GM18861 (cell line): Measurements from ENCODE around the gene SGMS2.
A peak's percentile ranks its signal among the peaks of the same experiment; 100 is the strongest.

Experiments
- ATAC-seq: cut with Tn5 transposase; IDR thresholded peaks from one replicate; pipeline ENCODE4 v1.9.1; 2021; ENCODE audit not compliant: unreplicated experiment

SGMS2 gene

GRCh38 chr4:107824350-107825071 is at the start of gene SGMS2:
TSS of gene SGMS2 (plus strand) at chr4:107824932. CDS start at chr4:107895554, 70,622 bp downstream.
- peak; percentile 46 for ATAC-seq

DNA sequence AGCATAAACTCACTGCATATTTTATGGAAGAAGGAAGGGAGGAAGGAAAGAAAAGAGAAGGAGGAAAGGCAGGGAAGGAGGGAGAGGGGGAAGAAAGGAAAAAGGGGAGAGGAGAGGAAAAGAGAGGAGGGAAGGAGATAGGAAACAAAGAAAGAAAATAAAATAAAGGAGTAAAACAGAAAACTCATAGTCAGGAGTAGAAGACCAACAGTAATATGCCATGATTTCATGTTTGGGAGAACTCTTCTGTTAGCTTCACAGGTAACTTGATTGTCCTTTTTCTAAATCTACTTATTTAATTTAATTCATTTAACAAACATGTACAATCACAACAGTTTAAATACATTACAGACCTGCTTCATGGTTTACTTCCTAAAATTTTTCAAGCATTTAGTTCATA is 46.8 kb upstream of the SGMS2 start:
- ATAC-seq = no peak

DNA sequence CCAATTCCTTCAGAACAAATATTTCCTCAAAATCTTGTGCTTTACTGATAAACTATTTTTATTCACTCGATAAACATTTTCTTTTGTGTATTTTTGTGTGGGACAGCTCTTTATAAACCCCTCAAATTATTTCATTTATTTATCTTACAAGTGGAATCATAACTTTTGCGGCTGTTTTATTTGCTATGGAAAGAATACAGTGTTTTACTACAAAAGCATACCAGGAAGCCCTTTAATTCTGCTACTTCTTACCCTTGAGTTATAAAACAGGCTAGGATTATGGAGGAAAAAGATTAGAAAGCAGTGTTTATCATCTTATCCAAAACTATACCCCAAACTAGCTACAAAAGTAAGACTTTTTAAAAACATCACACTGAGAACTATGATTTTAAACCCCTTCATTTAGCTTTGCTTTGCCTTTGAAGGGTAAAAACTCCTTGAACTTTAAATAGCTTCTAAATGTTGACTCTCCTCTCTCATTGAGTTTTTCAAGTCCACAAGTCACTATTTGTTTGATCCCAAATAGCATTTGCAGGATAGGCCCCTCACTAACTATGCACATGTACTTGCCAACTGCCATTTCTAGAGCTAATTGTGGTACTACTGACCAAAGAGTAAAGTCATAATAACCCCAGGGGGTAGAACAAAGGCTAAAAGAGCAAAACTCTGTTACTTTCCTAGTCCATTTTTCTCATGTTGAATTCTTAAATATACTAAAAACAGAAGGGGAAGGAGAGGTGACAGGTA is 45.8 kb upstream of the SGMS2 start:
- no peak for ATAC-seq

- no peak for ATAC-seq
Measured at GRCh38 chr4:107780665-107781064, 44.1 kb upstream of the SGMS2 start.

GRCh38 chr4:107791902-107792301 is 32.8 kb upstream of the SGMS2 start:
- no peak for ATAC-seq

- ATAC-seq = no peak
Measured at GRCh38 chr4:107792711-107793110, 32.0 kb upstream of the SGMS2 start.

GRCh38 chr4:107793996-107794395 is 30.7 kb upstream of the SGMS2 start:
- no peak for ATAC-seq

GRCh38 chr4:107799669-107800450 is 24.9 kb upstream of the SGMS2 start:
- no peak for ATAC-seq

GRCh38 chr4:107800706-107801105 is 24.0 kb upstream of the SGMS2 start:
- no peak for ATAC-seq

- no peak for ATAC-seq
Measured at GRCh38 chr4:107801766-107802211, 22.9 kb upstream of the SGMS2 start.

- ATAC-seq = no peak
Measured at GRCh38 chr4:107804956-107805355, 19.8 kb upstream of the SGMS2 start.

- ATAC-seq = no peak
Measured at GRCh38 chr4:107806196-107806595, 18.5 kb upstream of the SGMS2 start.

GRCh38 chr4:107808572-107808971 is 16.2 kb upstream of the SGMS2 start:
- no peak for ATAC-seq

DNA sequence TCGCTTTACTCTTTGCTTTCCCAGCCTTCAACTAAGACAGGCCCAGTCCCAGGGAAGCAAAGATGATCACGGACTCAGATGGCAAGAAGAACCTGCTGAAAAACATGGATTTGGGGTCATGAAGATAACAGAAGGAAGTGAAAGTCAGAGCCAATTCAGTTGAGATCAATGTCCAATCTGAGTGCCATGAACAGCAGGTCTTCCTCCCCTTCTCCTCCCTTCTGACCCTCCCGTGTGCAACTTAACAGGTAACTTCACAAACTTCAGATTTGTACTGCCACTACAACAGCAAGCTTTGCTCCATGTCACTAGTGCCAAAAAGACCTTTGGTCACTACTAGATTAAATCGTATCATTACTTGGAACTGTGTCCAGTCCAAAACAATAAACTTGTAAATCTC is 15.5 kb upstream of the SGMS2 start:
- ATAC-seq = no peak

DNA sequence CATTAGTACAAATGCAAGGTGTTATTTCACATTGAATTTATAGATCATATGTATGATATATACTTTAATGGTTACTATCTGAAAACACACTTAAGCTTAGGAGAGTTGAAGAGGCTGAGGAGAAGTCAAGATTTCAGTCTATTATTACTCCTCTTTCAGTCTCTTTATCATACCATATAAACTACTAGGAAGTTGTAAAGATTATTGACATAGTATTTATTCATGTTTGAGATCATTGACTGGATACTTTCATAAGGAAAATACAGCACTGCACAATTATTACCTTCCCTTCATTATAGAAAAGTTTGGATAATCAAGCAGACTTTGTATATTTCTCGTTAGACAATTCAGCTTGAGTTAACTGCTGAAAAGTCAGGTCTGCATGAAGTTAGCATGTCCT is 10.0 kb upstream of the SGMS2 start:
- no peak for ATAC-seq

GRCh38 chr4:107815158-107815557 is 9.6 kb upstream of the SGMS2 start:
- ATAC-seq = no peak

DNA sequence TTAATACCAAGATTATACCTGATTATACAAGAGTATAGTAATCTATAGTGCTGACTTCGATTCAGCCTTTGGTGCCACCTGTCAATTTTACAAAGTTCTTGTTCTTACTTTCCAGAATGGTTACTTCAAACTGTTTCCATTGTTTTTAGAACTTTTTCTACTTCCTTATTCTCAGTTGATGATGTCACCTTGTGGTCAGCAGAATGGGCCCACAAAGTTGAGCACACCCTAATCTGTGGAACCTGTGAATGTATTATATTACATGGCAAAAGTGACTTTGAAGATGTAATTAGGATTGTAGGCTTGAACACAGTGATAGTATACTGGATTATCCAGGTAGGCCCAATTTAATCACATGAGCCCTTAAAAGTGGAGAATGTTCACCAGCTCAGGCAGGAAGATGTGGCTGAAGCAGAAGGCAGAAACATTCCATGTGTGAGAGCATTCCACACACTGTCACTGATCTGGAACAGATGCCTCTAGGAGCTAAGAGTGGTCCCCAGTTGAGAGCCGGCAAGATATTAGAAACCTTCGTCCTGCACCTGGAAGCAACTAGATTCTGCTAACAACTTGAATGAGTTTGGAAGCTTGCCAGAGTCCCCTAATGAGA is 6.3 kb upstream of the SGMS2 start:
- ATAC-seq = peak; percentile 55

DNA sequence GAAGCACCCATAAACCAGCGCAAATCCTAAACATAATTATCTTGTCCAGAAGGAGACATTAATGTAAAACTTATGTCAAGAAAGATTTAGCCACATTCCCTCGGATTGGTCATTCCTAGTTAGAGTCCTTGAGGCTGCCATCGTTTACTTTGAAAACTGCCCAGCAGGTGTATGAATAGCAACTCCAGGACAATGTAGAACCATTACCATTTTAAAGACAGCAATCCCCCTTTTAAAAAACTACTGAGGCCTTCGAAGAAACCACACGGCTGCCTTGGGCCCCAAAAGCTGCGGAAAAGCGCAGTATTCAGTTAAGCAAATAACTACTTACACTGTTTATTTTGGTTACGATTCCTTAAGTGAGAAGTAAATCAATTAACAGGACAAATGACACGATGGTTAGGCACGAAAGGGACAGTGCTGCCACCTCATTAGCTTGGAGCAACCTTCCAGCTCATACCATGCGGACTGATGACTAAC is 822 bp upstream of the SGMS2 start:
- no peak for ATAC-seq

DNA sequence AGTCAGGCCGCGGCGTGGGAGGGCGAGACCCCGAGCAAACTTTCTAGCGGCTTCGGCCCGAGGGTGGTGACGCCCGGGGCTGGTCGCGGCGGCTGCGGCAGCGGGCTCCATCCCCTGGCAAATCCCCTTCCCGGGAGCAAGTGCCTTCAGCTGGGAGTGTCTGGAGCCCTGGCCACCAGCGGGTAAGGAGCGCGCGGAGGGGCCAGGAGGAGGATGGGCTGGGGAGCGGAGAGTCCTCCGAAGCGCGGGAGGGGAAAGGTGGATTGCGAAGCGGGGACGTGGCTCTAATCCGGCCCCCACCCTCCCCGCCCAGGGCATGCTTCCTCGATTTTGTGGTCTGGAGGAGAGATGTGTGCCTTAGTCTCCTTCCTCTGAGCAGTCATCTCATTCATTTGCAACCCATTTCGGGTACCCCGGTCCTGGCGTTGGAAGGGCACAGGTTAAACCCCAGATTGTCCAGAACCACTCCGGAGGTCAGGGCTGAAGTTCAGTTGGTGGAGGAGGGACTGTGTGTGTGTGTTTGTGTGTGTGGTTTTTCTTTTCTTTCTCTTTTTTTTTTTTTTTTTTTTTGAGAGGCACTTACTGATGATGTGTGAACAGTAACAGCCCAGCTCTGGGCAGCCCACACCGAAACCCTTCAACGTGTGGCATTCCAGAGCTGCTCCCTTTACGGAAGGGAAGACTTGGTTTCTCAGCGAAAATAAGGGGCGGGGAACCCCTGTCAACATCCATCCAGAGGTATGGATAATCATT is 516 bp downstream of the SGMS2 start:
- ATAC-seq = peak; percentile 21

GRCh38 chr4:107826421-107826980 is 1.8 kb downstream of the SGMS2 start:
- peak; percentile 33 for ATAC-seq
